HepG2 (cell line): ENCODE results near the gene TNFSF15. TPM values are rescaled to one million over a fixed set of nuclear protein-coding genes. Genes with fewer than 3 reads are reported as not detected.
A peak's percentile ranks its signal among the peaks of the same experiment; 100 is the strongest.

Experiments used
- ATAC-seq: fragments of 200-7000 bp; cut with Tn5 transposase; 3 replicates; pipeline ENCODE4 v1.9.1; 2020; ENCODE audit warnings: mild to moderate bottlenecking, moderate library complexity
- BruUV-seq: library from RNA; stranded (reverse); fragments of 400-500 nt; replicated peaks from 2 replicates; lab custom pipeline; 2021; lab: Mats Ljungman, UMichigan
- CTCF ChIA-PET: fragments of 300-600 bp; formaldehyde crosslinking; extraction: SDS; loops from one replicate; lab custom pipeline; 2021; ENCODE audit warnings: low total read pairs, inconsistent platforms, low intra/inter-chr PET ratio; lab: Yijun Ruan, JAX
- POLR2A ChIA-PET: fragments of 350-600 bp; sonication (Branson Sonifier 250); formaldehyde crosslinking; loops from one replicate; lab custom pipeline; 2020; ENCODE audit warnings: antibody characterized with exemption, inconsistent platforms; lab: Yijun Ruan, JAX
- DNase-seq: peaks from one replicate; pipeline ENCODE4 v3.0.0-alpha.2; 2015; ENCODE audit warnings: low spot score
- FAIRE-seq: peaks from 3 replicates; lab custom pipeline; 2011; peaks lifted over from hg19 to GRCh38; lab: Jason Lieb, UNC
- H2AFZ ChIP-seq: one replicate; pipeline ENCODE4 v1.6.1; 2011; ENCODE audit warnings: low read length, inconsistent platforms
- H3K27ac ChIP-seq: fragments of 300-600 bp; 3 replicates; pipeline ENCODE4 v1.8.0; 2011; ENCODE audit warnings: mixed run types, mild to moderate bottlenecking, mixed read lengths, low read length, inconsistent platforms; ENCODE audit not compliant: insufficient read depth; ENCODE audit errors: extremely low read length
- H3K27me3 ChIP-seq, 2 experiments: fragments of 200-600 bp in 1 of 2; 2 replicates in 1 of 2; 3 replicates in 1 of 2; pipeline versions ENCODE4 v1.6.0 to v1.8.0; 2011; ENCODE audit warnings: low read length in 2 of 2, mild to moderate bottlenecking in 2 of 2, moderate library complexity in 2 of 2, inconsistent platforms in 1 of 2; ENCODE audit not compliant: insufficient read depth in 2 of 2, control insufficient read depth in 1 of 2
- H3K36me3 ChIP-seq, 2 experiments: fragments of 200-600 bp in 1 of 2; replicated peaks in 1 of 2; 2 replicates in 1 of 2; 3 replicates in 1 of 2; pipeline versions ENCODE4 v1.5.1 to v1.8.0; 2011; ENCODE audit warnings: low read length in 2 of 2, inconsistent platforms in 1 of 2; ENCODE audit not compliant: insufficient read depth in 2 of 2, control insufficient read depth in 1 of 2
- H3K4me1 ChIP-seq: 2 replicates; pipeline ENCODE4 v1.5.1; 2012; ENCODE audit warnings: low read length, inconsistent platforms; ENCODE audit not compliant: insufficient read depth
- H3K4me2 ChIP-seq: 2 replicates; pipeline ENCODE4 v1.6.0; 2011; ENCODE audit warnings: low read depth, low read length, inconsistent platforms
- H3K4me3 ChIP-seq, 3 experiments: fragments of 200-600 bp in 1 of 3; sonication (generic), shearing (Covaris generic) in 1 of 3; replicated peaks in 1 of 3; 2 replicates each; pipeline ENCODE4 v1.5.1; 2011 to 2016; ENCODE audit warnings: low read length in 3 of 3, inconsistent platforms in 2 of 3, low read depth in 2 of 3, mild to moderate bottlenecking in 2 of 3, control low read depth in 1 of 3, mixed read lengths in 1 of 3; ENCODE audit not compliant: insufficient read depth in 1 of 3
- H3K79me2 ChIP-seq: one replicate; pipeline ENCODE4 v1.6.1; 2011; ENCODE audit warnings: low read length, inconsistent platforms; ENCODE audit not compliant: insufficient read depth
- H3K9ac ChIP-seq: 2 replicates; pipeline ENCODE4 v1.6.0; 2011; ENCODE audit warnings: mild to moderate bottlenecking, low read depth, low read length, inconsistent platforms; ENCODE audit not compliant: insufficient read depth
- H3K9me3 ChIP-seq: 2 replicates; pipeline ENCODE4 v1.5.1; 2012; ENCODE audit warnings: mild to moderate bottlenecking, low read length
- H4K20me1 ChIP-seq: 2 replicates; pipeline ENCODE4 v1.6.0; 2011; ENCODE audit warnings: inconsistent platforms, mild to moderate bottlenecking, low read length, moderate library complexity; ENCODE audit not compliant: insufficient read depth
- DZIP1 ChIP-seq: sonication (generic); formaldehyde crosslinking; IDR thresholded peaks from 2 replicates; pipeline ENCODE4 v1.5.0; 2020; ENCODE audit warnings: mild to moderate bottlenecking, missing genetic modification reagents
- HNRNPK ChIP-seq: fragments of 200-400 bp; formaldehyde crosslinking; IDR thresholded peaks from 2 replicates; pipeline ENCODE4 v1.6.1; 2018; ENCODE audit warnings: low read length, low read depth, moderate library complexity, mild to moderate bottlenecking; ENCODE audit not compliant: poor library complexity, severe bottlenecking
- IRF1 ChIP-seq: sonication (generic); formaldehyde crosslinking; IDR thresholded peaks from 2 replicates; pipeline ENCODE4 v1.4.0; 2020; ENCODE audit warnings: low read depth, mild to moderate bottlenecking, missing genetic modification reagents
- PCBP1 ChIP-seq: fragments of 200-400 bp; formaldehyde crosslinking; IDR thresholded peaks from 2 replicates; pipeline ENCODE4 v1.6.1; 2017; ENCODE audit warnings: mild to moderate bottlenecking, low read depth, low read length, borderline replicate concordance
- SALL2 ChIP-seq: sonication (generic); formaldehyde crosslinking; IDR thresholded peaks from 2 replicates; pipeline ENCODE4 v1.8.1; 2023; ENCODE audit warnings: mild to moderate bottlenecking, missing genetic modification reagents, inconsistent platforms
- SMARCE1 ChIP-seq: fragments of 450-650 bp; IDR thresholded peaks from 2 replicates; pipeline ENCODE4 v1.6.1; 2017; ENCODE audit warnings: borderline replicate concordance
- SP5 ChIP-seq: IDR thresholded peaks from 2 replicates; pipeline ENCODE4 v1.6.1; 2016; ENCODE audit warnings: low read depth, borderline replicate concordance
- STAG1 ChIP-seq: sonication (generic); formaldehyde crosslinking; IDR thresholded peaks from 2 replicates; pipeline ENCODE4 v1.4.0; 2020; ENCODE audit warnings: missing genetic modification reagents
- ZNF7 ChIP-seq: IDR thresholded peaks from 2 replicates; pipeline ENCODE4 v1.6.1; 2016; ENCODE audit warnings: missing biosample characterization, missing genetic modification reagents
- ZXDC ChIP-seq: sonication (generic); formaldehyde crosslinking; IDR thresholded peaks from 2 replicates; pipeline ENCODE4 v1.5.0; 2020; ENCODE audit warnings: mild to moderate bottlenecking, missing genetic modification reagents
- WGBS: methylation state at CpG from one replicate; pipeline ENCODE4 v1.1.6; 2017; ENCODE audit warnings: low lambda C conversion rate; 5-methylcytosine and 5-hydroxymethylcytosine counted together
- in situ Hi-C: cut with HindIII; loops from 2 replicates; pipeline ENCODE4 v1.10.0; 2017; ENCODE audit warnings: low pct_unique_long_range_greater_than_20kb; ENCODE audit not compliant: extremely low pct_ligation_motif_present
- intact Hi-C: fragments of 100-400 bp; cut with micrococcal nuclease; formaldehyde crosslinking; loops from one replicate; pipeline ENCODE4 v1.10.0; 2022; ENCODE audit not compliant: unreplicated experiment
- polyA plus RNA-seq, 8 experiments: library from polyadenylated mRNA; depleted of rRNA in 3 of 8; stranded (reverse) in 7 of 8; unstranded in 1 of 8; fragments of >200 nt; fragmentation: Illumina TruSeq in 4 of 8; extraction: Trizol in 4 of 8; gene quantifications; 2 replicates each; pipeline versions ENCODE4 v1.2.1 to v1.2.3, GENCODE V29; 2011 to 2016; ENCODE audit warnings: low read depth in 4 of 8, missing spikeins in 1 of 8, mixed read lengths in 1 of 8; ENCODE audit not compliant: insufficient read depth in 1 of 8
- total RNA-seq, 5 experiments: library from RNA; depleted of rRNA; stranded (reverse); fragments of >200 nt; fragmentation: Illumina TruSeq; extraction: Trizol; gene quantifications; 2 replicates each; pipeline ENCODE4 v1.2.3, GENCODE V29; 2016; ENCODE audit warnings: low read depth in 1 of 5

Gene TNFSF15
- total and polyA plus RNA-seq, 2 of the 13 experiments (the other 11 are each of a cell fraction or from before 2014, with no cell fraction given), result 0.02 to 0.03 TPM

DNA sequence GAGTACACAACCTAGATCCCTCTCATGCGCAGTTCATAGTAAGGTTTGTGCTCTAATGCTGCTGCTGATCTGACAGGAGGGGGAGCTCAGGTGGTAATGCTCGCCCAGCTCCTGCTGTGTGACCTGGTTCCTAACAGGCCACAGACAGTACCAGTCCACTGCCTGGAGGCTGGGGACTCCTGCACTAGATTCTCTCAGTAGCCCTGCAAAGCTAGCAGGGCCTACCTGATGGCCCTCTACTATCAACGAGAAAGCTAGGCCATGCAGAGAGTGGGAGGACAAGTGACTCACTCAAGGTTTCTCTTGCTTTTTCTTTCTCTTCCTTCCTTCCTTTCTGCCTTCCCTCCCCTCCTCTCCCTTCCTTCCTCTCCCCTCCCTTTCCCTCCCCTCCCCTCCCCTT, 68.7 kb downstream of the TNFSF15 start:
- 0% methylated on average over 1 of the region's 3 CpGs for WGBS
- POLR2A ChIA-PET, result no interaction called here
- Histone ChIP-seq H2AFZ (no peak overlapping the region), H3K4me1 (peaks cover 7% of the 10 kb centered on the region), H3K9ac (no peak overlapping the region), H3K27me3 (no peaks in the 10 kb centered on the region), H3K4me3 (no peak overlapping the region), H3K36me3 (no peaks in the 10 kb centered on the region), H3K4me2 (no peak overlapping the region), H3K9me3 (no peaks in the 10 kb centered on the region), H4K20me1 (no peaks in the 10 kb centered on the region), H3K79me2 (no peaks in the 10 kb centered on the region), H3K27ac (no peak overlapping the region)
- peak; percentile 55 for TF ChIP-seq HNRNPK
- no peak for TF ChIP-seq IRF1 (CRISPR knock-in tag)
- TF ChIP-seq STAG1 (CRISPR knock-in tag), result 0 out of 2 replicates have a peak, but pooled peaks have one; percentile 6
- TF ChIP-seq PCBP1, result 0 out of 2 replicates have a peak, but pooled peaks have one; percentile 62
- no peak for DNase-seq
- intact Hi-C loops, result no loop called here
- in situ Hi-C loops, result loop anchor here (5.0 to 10.0 kb wide), 2 partner anchors 170 to 278 kb away; no protein-coding TSS in a partner anchor
- CTCF ChIA-PET, result interaction anchor here (4.1 kb wide), 1 partner anchor 171 kb away, joined by 22 read pairs; no protein-coding TSS in a partner anchor
- no TSS peak for BruUV-seq
- FAIRE-seq, result no peak
- peak; percentile 35; the same call in 1 of the 3 replicates for ATAC-seq

DNA sequence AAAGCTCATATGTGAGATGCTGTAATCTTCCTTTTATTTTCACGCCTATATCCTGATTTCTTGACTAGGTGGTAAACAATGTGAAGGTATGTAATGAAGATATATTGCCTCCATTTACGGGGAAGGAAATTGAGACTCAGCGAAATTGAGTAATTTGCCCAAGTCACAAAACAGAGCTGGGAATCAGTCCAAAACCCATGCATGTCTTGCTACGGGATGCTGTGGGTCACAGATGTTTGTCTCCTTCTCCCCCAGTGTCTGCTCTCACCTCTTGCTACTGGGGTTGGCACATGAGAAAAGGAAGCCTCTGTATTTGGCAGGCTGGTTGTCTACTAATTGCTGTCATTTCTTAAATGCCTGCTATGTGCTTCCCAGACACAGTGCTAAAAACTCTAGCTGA, 70.1 kb downstream of the TNFSF15 start:
- intact Hi-C loops (no loop called here), in situ Hi-C loops (loop anchor here (5.0 to 10.0 kb wide), 2 partner anchors 172 to 279 kb away; no protein-coding TSS in a partner anchor)
- H3K9ac ChIP-seq, result no peak overlapping the region
- H3K4me3 ChIP-seq, result no peak overlapping the region
- H3K27me3 ChIP-seq, result no peaks in the 10 kb centered on the region
- 42% methylated on average over 4 of the region's 4 CpGs for WGBS
- H3K36me3 ChIP-seq, result no peaks in the 10 kb centered on the region
- no peaks in the 10 kb centered on the region for H3K9me3 ChIP-seq
- H3K4me2 ChIP-seq, result no peak overlapping the region
- H4K20me1 ChIP-seq, result no peaks in the 10 kb centered on the region
- H3K79me2 ChIP-seq, result no peaks in the 10 kb centered on the region
- CTCF ChIA-PET, result no interaction called here
- no peak overlapping the region for H3K27ac ChIP-seq
- H3K4me1 ChIP-seq, result peaks cover 16% of the 10 kb centered on the region
- DNase-seq (no peak), ATAC-seq (no peak), FAIRE-seq (no peak)
- BruUV-seq, result no TSS peak
- H2AFZ ChIP-seq, result no peak overlapping the region
- POLR2A ChIA-PET, result no interaction called here
- no peak for TF ChIP-seq DZIP1 (CRISPR knock-in tag)
- no peak for TF ChIP-seq SMARCE1
- no peak for TF ChIP-seq ZXDC (CRISPR knock-in tag)
- TF ChIP-seq SP5 (CRISPR knock-in tag), result no peak
- no peak for TF ChIP-seq SALL2 (CRISPR knock-in tag)
- no peak for TF ChIP-seq ZNF7 (CRISPR knock-in tag)
